EL (cell line): ENCODE data around the gene TIGD6.
A peak's percentile ranks its signal among the peaks of the same experiment; 100 is the strongest.

Source experiments
- DNase-seq: peaks from one replicate; pipeline ENCODE4 v3.0.0-alpha.2; 2016

Gene TIGD6

GRCh38 chr5:150015415-150015814 is 15.0 kb upstream of the TIGD6 start:
- no peak for DNase-seq

GRCh38 chr5:150014456-150014855 is 14.0 kb upstream of the TIGD6 start:
- no peak for DNase-seq

GRCh38 chr5:150013931-150014330 is 13.5 kb upstream of the TIGD6 start:
- DNase-seq = no peak

- DNase-seq = peak; percentile 71
Observed at GRCh38 chr5:150009671-150010387, 9.4 kb upstream of the TIGD6 start.

- no peak for DNase-seq
Observed at GRCh38 chr5:150007050-150007449, 6.6 kb upstream of the TIGD6 start.

GRCh38 chr5:150006318-150006717 is 5.9 kb upstream of the TIGD6 start:
- DNase-seq = no peak

- peak; percentile 80 for DNase-seq
Observed at GRCh38 chr5:150001660-150002486, 1.4 kb upstream of the TIGD6 start.

- peak; percentile 47 for DNase-seq
Observed at GRCh38 chr5:150000990-150001659, 671 bp upstream of the TIGD6 start.

GRCh38 chr5:149999866-150000255 is 593 bp downstream of the TIGD6 start:
- no peak for DNase-seq

- DNase-seq = no peak
Observed at GRCh38 chr5:149999359-149999758, 1.1 kb downstream of the TIGD6 start.

- no peak for DNase-seq
Observed at GRCh38 chr5:149998281-149998680, 2.2 kb downstream of the TIGD6 start.

GRCh38 chr5:149996205-149996890 is 4.1 kb downstream of the TIGD6 start:
- no peak for DNase-seq

- no peak for DNase-seq
Observed at GRCh38 chr5:149995385-149996204, 4.9 kb downstream of the TIGD6 start.

GRCh38 chr5:149993471-149993870 is 7.0 kb downstream of the TIGD6 start:
- no peak for DNase-seq

GRCh38 chr5:149990518-149991376 is 9.7 kb downstream of the TIGD6 start:
- DNase-seq = peak; percentile 74

- DNase-seq = no peak
Observed at GRCh38 chr5:149988126-149988525, 12.3 kb downstream of the TIGD6 start.

- DNase-seq = no peak
Observed at GRCh38 chr5:149982505-149982904, 17.9 kb downstream of the TIGD6 start.

GRCh38 chr5:149981206-149981605 is 19.2 kb downstream of the TIGD6 start:
- no peak for DNase-seq

GRCh38 chr5:149979896-149980295 is 20.6 kb downstream of the TIGD6 start:
- no peak for DNase-seq

GRCh38 chr5:149975409-149975808 is 25.0 kb downstream of the TIGD6 start:
- no peak for DNase-seq
